ENCODE results near the gene ARL6IP5. TPM values are rescaled to one million over a fixed set of nuclear protein-coding genes. Genes with fewer than 3 reads are reported as not detected.

The ARL6IP5 gene
- total and polyA plus RNA-seq, 9 of the 15 experiments (the other 6 are each of a cell fraction or from before 2014, with no cell fraction given) = 10.3 to 54.0 (median 12.7) TPM

GRCh38 chr3:69142090-69142489, 57.4 kb downstream of the ARL6IP5 start (continued):
- TF ChIP-seq ETS1 (conservative IDR thresholded peaks at IDR 0.05; ENCODE audit: control insufficient read depth, low read depth, low read length) = no peak
- TF ChIP-seq ESRRA (IDR thresholded peaks at IDR 0.05; ENCODE audit: borderline replicate concordance, low read depth) = peak; percentile 71; the same call in 1 of the 2 replicates
- TF ChIP-seq PYGO2 (tag; IDR thresholded peaks at IDR 0.05) = no peak
- TF ChIP-seq, protein P1, sequence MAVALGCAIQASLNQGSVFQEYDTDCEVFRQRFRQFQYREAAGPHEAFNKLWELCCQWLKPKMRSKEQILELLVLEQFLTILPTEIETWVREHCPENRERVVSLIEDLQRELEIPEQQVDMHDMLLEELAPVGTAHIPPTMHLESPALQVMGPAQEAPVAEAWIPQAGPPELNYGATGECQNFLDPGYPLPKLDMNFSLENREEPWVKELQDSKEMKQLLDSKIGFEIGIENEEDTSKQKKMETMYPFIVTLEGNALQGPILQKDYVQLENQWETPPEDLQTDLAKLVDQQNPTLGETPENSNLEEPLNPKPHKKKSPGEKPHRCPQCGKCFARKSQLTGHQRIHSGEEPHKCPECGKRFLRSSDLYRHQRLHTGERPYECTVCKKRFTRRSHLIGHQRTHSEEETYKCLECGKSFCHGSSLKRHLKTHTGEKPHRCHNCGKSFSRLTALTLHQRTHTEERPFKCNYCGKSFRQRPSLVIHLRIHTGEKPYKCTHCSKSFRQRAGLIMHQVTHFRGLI (CRISPR knock-in tag; IDR thresholded peaks at IDR 0.05) = no peak
- no peak for TF ChIP-seq ZSCAN29 (IDR thresholded peaks at IDR 0.05)
- no peak for TF ChIP-seq KDM5B (IDR thresholded peaks at IDR 0.05; ENCODE audit: insufficient replicate concordance, low read depth, low read length)
- no peak for TF ChIP-seq HNRNPLL (IDR thresholded peaks at IDR 0.05; ENCODE audit: low read depth, low read length, poor library complexity, severe bottlenecking)
- TF ChIP-seq THRAP3 (IDR thresholded peaks at IDR 0.05; ENCODE audit: borderline replicate concordance) = no peak
- no peak for TF ChIP-seq ARID3A (IDR thresholded peaks at IDR 0.05; ENCODE audit: borderline replicate concordance, low read depth, low read length)
- TF ChIP-seq JUN (IDR thresholded peaks at IDR 0.05; ENCODE audit: borderline replicate concordance, low read depth, low read length) = no peak
- no peak for TF ChIP-seq JUN (CRISPR knock-in tag; IDR thresholded peaks at IDR 0.05; ENCODE audit: borderline replicate concordance)
- no peak for TF ChIP-seq SIX5 (IDR thresholded peaks at IDR 0.05; ENCODE audit: borderline replicate concordance in 1 of 2, insufficient read depth in 1 of 2, low read depth in 1 of 2, low read length in 2 of 2)
- no peak for TF ChIP-seq ZNF134 (CRISPR knock-in tag; conservative IDR thresholded peaks at IDR 0.05)
- no peak for TF ChIP-seq ZNF444 (CRISPR knock-in tag; IDR thresholded peaks at IDR 0.05)
- TF ChIP-seq XRCC3 (IDR thresholded peaks at IDR 0.05) = no peak
- no peak for TF ChIP-seq ELF1 (tag; IDR thresholded peaks at IDR 0.05)
- TF ChIP-seq EHMT2 (IDR thresholded peaks at IDR 0.05) = no peak
- peak; percentile 55 for TF ChIP-seq SOX6 (IDR thresholded peaks at IDR 0.05)
- TF ChIP-seq ZNF75A (CRISPR knock-in tag; IDR thresholded peaks at IDR 0.05) = no peak
- TF ChIP-seq FOSL1 (tag; conservative IDR thresholded peaks at IDR 0.05) = no peak
- no peak for TF ChIP-seq ZNF12 (CRISPR knock-in tag; IDR thresholded peaks at IDR 0.05)
- 0 out of 2 replicates have a peak, but pooled peaks have one; percentile 17 for TF ChIP-seq CXXC5 (CRISPR knock-in tag; IDR thresholded peaks at IDR 0.05)
- TF ChIP-seq OTX1 (CRISPR knock-in tag; IDR thresholded peaks at IDR 0.05) = no peak
- TF ChIP-seq, protein P2, sequence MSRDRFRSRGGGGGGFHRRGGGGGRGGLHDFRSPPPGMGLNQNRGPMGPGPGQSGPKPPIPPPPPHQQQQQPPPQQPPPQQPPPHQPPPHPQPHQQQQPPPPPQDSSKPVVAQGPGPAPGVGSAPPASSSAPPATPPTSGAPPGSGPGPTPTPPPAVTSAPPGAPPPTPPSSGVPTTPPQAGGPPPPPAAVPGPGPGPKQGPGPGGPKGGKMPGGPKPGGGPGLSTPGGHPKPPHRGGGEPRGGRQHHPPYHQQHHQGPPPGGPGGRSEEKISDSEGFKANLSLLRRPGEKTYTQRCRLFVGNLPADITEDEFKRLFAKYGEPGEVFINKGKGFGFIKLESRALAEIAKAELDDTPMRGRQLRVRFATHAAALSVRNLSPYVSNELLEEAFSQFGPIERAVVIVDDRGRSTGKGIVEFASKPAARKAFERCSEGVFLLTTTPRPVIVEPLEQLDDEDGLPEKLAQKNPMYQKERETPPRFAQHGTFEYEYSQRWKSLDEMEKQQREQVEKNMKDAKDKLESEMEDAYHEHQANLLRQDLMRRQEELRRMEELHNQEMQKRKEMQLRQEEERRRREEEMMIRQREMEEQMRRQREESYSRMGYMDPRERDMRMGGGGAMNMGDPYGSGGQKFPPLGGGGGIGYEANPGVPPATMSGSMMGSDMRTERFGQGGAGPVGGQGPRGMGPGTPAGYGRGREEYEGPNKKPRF (IDR thresholded peaks at IDR 0.05; ENCODE audit: low read depth, low read length) = no peak

Measured in K562 (cell line).